Right ventricle myocardium superior (tissue), 1 donor: ENCODE results near the gene NOP9. TPM values are rescaled to one million over a fixed set of nuclear protein-coding genes. Genes with fewer than 3 reads are reported as not detected.

ENCODE experiments used
- ATAC-seq: fragments of 200-7000 bp; cut with Tn5 transposase; one replicate; pipeline ENCODE4 v1.9.1; 2020; ENCODE audit warnings: mild to moderate bottlenecking; ENCODE audit not compliant: poor library complexity
- DNase-seq: peaks from one replicate; pipeline ENCODE4 v3.0.0-alpha.2; 2020
- intact Hi-C: fragments of 100-400 bp; cut with DNase I; formaldehyde crosslinking; loops from one replicate; pipeline ENCODE4 v1.11.2; 2022
- total RNA-seq: library from RNA; stranded (reverse); fragmentation: NEBNext Ultra II Directional; extraction: Animal tissue kit (Norgen Biotek cat#: 25700); gene quantifications from one replicate; pipeline ENCODE4 v1.2.1, GENCODE V29; 2021
- donor health status: DM: no; HTN: yes; CAD: no; lungs with severe emphysema.

NOP9 gene
- total RNA-seq, 1 donor from 2014 or later: 23.4 TPM

DNA sequence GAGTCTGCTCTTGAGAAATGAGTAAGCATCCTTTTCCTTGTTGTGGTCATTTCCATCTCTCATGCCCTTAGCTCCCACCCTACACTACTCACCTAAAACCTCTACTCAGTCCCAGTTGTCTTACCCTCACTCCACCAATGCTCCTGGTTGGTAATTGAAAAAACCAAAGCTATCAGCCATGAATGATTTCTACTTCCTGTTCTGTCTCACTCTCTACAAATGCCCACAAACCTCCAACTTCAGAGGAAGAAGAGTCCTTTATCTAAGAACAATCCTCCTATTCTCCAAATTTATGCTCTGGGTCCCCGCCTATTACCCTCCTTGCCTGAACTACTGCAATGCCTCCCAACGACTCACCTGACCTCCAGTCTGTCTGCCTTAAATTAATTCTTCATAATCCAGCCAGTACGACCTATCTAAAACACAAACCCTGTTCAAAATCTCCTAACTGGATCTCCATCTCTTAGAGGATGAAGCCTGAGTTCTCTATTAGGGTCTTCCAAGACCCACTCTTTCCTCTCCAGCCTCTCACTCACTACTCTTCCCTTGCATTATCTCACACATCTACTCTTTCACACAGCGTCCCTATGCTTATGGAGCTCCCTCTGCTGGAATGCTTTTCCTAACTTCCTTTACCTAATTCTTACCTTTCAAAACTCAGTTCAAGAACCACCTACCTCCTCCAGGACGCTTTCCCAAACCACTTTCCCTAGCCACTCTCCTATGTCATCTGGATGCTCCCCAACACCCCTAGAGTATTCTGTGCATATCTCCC lies 2.3 kb upstream of the NOP9 start:
- ATAC-seq (no peak), DNase-seq (no peak)
- intact Hi-C loops: loop anchor here (2.0 kb wide), 1 partner anchor 55 kb away; the partner anchor contains the start of gene TINF2

DNA sequence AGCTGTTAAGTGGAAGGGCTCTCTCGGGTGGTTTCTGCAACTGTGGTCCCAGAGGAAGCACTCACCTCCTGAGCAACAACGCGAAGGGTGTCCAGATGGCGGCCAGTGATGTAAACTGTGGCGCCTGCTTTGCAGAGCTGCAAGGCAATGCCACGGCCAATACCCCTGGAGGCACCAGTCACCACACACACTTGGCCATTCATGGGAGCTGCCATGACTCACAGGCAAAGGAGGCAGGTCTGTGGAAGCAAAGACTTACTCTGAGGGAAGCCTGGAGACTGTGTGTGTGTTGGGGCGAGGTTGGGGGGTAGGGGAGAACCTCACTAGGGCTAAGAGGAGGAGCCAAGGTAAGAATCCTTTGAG lies 777 bp upstream of the NOP9 start:
- ATAC-seq: peak; percentile 4
- DNase-seq: no peak
- intact Hi-C loops: no loop called here

DNA sequence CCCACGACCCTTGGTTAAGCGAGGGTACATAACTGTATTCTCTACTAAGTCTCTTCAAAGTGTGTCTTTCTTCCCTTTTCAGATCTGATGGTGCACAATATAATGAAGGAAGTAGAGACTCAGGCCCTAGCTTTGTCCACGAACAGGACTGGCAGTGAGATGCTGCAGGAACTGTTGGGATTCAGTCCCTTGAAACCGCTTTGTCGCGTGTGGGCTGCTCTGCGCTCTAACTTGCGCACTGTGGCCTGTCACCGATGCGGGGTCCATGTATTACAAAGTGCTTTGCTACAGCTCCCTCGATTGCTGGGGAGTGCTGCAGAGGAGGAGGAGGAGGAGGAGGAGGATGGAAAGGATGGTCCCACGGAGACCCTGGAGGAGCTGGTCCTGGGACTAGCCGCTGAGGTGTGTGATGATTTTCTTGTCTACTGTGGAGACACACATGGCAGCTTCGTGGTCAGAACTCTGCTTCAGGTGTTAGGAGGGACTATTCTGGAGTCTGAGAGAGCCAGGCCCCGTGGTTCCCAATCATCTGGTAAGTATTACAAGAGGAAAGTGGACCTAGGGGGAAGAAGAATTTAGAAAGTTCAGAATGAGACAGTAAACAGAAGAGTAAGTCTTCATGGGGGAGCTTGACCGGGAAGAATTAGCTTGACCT lies 803 bp downstream of the NOP9 start:
- DNase-seq (no peak), ATAC-seq (no peak)
- intact Hi-C loops: no loop called here

DNA sequence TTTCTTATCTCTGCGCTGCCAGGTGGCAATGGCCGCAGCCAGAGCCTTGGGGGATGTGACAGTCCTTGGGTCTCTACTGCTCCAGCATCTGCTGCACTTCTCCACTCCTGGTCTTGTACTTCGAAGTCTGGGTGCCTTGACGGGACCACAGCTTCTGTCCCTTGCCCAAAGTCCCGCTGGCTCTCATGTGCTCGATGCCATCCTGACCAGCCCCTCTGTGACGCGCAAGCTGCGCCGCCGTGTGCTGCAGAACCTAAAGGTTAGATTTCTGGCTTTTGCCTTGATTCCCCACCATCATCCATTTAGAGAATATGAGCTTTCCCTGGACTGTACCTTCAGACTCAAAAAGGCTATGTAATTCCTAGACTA lies 4.4 kb downstream of the NOP9 start:
- DNase-seq (no peak), ATAC-seq (no peak)
- intact Hi-C loops: no loop called here

DNA sequence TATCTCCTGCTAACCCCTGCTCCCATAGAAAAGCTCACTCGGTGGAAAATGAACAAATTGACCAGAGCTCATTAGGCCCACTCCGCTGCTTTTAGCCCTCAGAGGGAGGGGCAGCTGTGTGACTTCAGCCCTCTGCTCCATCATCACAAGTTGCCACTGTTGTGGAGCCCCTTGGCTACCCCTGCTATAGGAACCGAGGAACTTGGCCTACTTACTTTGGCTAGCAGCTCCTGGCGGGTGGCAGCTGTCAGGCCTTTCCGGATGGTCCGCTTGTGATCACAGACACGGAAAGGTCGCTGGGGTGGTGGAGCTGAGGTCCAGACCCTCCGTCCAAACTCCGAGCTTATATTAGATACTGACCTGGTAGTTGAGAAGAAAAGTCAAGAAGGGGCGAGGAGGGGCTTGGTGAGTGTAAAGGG lies 7.5 kb downstream of the NOP9 start:
- intact Hi-C loops: no loop called here
- DNase-seq: no peak
- ATAC-seq: no peak

DNA sequence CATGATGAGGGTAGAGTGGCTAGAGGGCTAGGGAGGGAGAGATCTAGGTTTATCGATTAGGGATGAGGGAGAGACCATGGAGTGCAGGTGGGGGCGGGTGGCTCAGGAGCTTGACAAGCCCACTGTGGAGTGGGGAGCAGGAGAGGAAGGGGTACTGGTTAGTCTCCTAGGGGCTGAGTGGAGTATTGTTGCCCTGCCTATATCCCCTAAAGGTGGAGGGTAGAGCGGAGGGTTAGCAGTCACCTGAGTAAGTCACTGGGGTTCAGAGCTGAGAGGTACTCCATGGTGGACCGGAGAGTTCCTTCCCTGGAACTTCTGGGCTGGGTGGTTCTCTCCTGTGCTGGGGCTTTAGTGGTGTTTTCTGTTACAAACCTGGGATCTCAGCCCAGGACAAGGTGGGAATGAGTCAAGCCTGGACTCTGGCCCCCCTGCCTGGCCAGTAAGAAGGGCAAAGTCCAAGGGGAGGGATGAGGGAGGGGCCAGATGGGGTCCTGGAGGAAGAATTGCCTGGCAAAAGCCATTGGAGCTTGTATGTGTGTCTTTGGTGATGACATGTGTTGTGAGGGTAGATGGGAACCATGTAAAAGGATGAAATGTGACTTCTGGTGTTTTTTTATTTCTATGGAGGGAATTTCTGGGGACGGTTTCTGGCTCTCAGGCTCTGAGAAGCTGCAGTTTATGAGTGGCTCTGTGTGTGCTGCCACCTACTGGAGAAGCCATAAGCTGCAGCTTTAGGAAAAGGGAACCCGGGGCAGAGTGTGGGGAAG lies 8.1 kb downstream of the NOP9 start, which contains the start of gene CIDEB:
Gene CIDEB (minus strand): TSS at position 403 of the 767 bp plus-strand sequence. CDS start 119 bp downstream, at position 284.
- intact Hi-C loops: no loop called here
- DNase-seq: peak; percentile 70
- ATAC-seq: peak; percentile 16

DNA sequence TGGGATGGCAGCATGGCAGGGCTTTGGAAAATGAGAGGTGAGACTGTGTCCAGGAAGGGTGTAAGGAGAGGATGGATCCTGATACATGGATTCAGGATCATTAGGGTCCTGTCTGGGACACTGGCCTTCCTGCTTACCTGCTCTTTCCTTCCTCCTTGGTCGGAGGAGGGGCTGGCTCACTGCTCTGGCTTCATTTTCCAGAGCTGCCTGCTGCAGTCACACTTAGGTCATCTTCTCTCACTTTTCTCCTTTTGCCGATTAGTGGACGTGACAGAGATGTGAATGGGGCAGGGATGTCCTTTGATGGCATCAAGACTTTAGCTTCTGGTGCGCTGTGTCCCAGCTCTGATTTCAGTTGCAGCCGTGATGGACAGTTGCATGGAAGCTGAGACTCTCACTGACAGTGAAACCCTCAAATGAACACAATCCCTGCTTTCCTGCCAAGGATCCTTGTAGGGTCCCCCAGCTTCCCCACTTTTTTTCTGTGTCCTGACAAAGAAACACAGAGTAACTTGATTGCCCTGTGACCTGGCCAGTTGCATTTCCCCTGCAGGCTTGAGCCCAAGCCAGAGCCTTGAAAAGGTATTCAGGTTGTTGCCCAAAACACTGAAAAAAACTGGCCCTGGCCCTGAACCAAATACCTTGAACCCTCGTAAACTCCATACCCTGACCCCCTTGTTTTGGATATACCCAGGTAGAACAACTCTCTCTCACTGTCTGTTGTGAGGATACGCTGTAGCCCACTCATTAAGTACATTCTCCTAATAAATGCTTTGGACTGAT lies 8.9 kb downstream of the NOP9 start:
- ATAC-seq (no peak), DNase-seq (no peak)
- intact Hi-C loops: no loop called here

DNA sequence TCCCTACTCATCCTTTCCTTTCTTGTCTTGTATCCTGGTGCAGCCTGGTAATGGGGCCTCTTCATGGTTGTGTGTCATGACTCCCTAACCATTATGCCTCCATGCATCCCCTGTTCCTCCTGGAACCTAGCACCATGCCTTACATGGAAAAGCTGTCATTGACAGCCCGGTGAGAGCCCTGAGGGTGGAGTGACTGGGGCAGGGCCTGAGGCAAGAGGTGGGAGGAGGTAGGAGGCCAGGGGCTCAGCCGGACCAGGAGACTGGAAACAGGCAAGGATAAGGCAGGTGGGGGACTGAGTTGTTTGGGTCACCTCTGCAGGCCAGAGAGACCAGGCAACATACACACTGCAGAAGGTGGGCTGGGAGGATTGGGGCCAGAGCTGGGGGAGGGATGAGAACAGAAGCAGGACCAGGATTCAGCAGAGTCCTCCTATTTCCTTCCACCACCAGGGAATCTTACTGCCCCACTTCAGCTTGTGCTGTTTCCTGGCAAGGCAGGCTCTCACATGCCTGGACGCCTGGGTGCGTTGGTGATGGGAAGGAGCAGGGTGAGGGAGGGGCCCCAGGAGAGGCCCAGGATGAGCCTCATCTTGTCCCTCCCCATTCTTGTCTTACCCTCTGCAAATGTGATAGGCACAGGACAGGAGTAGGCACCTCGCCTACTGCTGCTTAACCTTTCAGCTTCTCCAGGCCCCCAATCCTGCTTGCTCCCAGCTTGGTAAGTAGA lies 10.1 kb downstream of the NOP9 start, which contains the start of gene LTB4R2:
Gene LTB4R2 (plus strand): TSS at position 603 of the 727 bp plus-strand sequence. CDS start 525 bp downstream, outside the sequence.
- intact Hi-C loops: no loop called here
- ATAC-seq: no peak
- no peak for DNase-seq

DNA sequence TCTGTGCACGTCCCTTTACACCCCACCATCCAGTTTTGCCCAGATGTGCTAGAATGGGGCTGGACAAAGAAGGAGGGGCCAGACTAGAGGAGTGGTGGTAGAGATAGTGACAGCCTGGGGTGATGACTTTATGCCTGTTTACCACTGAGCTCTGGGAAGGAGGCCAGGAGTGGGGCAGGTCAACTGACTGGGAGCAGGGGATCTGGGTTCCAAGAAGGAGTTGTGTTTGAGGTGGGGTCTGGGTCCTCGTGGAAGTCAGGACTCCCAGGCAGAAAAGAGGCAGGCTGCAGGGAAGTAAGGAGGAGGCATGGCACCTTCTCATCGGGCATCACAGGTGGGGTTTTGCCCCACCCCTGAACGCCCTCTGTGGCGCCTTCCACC lies 10.6 kb downstream of the NOP9 start:
- intact Hi-C loops: no loop called here
- DNase-seq: no peak

DNA sequence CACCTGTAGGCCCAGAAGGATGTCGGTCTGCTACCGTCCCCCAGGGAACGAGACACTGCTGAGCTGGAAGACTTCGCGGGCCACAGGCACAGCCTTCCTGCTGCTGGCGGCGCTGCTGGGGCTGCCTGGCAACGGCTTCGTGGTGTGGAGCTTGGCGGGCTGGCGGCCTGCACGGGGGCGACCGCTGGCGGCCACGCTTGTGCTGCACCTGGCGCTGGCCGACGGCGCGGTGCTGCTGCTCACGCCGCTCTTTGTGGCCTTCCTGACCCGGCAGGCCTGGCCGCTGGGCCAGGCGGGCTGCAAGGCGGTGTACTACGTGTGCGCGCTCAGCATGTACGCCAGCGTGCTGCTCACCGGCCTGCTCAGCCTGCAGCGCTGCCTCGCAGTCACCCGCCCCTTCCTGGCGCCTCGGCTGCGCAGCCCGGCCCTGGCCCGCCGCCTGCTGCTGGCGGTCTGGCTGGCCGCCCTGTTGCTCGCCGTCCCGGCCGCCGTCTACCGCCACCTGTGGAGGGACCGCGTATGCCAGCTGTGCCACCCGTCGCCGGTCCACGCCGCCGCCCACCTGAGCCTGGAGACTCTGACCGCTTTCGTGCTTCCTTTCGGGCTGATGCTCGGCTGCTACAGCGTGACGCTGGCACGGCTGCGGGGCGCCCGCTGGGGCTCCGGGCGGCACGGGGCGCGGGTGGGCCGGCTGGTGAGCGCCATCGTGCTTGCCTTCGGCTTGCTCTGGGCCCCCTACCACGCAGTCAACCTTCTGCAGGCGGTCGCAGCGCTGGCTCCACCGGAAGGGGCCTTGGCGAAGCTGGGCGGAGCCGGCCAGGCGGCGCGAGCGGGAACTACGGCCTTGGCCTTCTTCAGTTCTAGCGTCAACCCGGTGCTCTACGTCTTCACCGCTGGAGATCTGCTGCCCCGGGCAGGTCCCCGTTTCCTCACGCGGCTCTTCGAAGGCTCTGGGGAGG lies 11.3 kb downstream of the NOP9 start, which contains the start of gene LTB4R:
Gene LTB4R (plus strand): TSS at position 857 of the 959 bp plus-strand sequence. CDS start 4,150 bp downstream, outside the sequence.
- peak; percentile 86 for DNase-seq
- peak; percentile 89 for ATAC-seq
- intact Hi-C loops: no loop called here

More for the DNA sequence above, 10.6 kb downstream of the NOP9 start:
- no peak for ATAC-seq

DNA sequence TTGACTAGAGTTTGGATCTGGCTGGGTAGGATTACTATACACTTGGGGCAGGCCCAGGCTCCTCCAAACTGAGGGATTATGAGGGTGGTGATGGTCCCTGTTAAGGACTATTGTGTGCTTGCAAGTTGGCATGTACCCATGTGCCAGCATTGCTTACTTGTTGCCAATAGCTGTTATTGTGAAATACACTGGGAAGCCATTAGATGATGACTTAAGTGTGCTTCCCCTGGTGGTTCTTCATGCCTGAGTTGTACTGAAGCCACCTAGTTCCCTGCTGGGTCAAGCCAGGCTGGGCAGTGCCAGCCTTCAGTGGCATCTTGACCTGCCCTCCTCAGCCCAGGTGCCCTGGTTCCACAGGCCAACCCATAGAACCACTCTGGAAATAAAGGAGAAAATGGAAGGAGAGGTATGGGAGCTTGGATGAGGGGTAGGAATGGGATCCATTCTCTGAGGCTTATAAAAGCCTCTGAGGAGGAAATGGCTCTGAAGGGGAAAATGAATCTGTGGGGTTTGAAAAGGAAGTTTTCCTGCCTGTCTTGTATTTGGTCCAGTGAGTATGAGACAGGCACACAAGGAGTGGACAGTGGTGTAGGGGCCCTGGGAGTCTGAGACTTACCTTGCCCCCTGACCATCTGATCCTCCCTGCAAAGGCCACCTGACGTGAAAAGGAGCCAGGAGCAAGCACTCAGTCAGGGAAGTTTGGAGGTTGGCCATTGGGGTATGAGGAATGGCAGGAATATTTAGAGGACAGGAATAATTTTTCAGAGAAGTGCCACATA lies 12.4 kb downstream of the NOP9 start:
- intact Hi-C loops: no loop called here
- DNase-seq (no peak), ATAC-seq (peak; percentile 5)

DNA sequence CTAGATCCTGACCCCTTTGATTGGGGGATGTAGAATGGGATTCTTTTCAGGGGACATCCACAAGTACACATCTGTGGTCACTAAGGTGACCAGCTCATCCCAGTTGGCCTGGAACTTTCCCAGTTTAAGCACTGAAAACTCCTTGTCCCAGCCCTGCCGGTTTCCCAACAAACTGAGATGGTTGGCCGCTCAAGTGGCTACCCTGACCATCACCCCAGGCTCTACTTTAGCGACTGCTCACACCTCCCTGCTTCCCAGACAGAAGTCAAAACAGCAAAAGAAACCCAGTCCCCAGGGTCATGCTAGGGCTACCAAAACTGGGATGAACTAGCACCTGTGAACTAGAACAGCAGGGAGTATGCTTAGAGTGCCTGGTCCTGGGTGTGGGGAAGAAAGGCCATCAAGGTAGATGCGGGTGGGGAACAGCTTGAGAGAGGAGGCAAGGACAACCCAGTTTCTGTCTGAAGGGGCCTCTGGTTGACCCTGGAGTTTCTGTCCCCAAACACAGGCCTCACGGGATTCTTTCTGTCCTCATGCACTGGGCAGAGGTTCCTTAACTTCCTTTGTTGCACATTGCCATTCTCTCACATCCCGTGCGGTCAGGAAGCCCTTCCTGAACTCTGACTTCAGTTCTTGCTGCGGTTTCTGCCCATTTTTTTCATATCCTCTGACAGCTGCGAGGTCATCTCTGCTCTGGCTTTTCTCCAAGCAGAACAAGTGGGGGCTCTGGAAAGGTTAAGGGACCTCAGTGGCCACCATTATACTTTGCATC lies 13.3 kb downstream of the NOP9 start:
- DNase-seq (no peak), ATAC-seq (no peak)
- intact Hi-C loops: no loop called here

DNA sequence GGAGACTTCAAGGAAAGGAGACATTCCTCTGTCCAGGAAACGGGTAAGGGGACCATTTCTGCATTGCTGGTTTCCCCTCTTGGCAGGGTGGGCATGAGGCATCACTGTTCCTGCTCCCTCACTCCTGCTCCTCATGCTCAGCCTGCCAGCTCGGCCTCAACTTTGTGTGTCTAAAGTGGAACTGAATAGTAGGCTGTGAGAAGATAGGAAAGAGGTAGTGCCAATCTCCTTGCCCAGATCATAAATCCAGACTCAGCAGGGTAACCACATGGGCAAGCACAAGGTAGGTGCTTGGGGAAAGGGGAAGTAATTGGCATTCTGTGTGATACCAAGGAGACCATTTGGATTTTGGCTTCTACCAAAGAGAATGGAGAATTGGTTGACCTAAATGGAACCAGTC lies 14.3 kb downstream of the NOP9 start:
- ATAC-seq (no peak), DNase-seq (no peak)
- intact Hi-C loops: no loop called here

DNA sequence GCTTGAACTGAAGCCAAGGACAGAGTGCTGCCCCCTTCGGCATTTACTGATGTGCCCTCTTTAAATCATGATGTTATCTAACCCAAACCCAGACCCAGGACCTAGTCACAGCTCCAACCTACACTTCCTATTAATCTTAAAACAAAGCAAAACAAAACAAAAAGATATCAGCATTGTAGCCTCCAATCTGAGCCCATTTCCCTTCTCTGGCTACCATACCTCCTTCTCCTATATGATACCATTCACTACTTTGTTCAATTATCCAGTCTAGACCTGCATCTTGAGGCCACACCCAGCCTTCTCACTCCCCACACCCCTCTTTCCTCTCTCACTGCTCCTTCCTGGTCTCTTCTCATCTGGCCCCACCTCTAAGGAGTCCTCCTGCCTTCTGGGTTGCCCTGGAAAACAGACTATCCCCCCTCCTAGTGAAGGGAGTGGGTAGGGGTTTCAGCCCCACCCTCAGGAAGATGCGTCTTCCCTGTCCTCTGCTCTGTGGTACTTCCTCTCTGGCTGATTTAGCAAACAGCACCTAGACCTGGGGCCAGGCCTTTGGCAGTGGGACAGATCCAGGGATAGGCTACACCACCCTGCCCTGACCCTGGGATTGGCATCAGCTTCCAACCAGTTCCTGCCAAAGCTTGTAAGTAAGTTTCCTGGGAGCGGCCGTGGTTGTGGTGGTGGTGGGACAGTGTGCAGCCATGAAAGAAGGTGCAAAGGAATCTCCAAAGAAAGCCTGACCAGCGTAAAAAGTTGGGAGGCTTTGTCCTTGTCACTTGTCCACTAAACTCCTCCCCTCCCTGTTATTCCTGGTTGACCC lies 14.9 kb downstream of the NOP9 start:
- no peak for DNase-seq
- ATAC-seq: no peak
- intact Hi-C loops: no loop called here
